Karpas-422 (cell line): ENCODE results near the gene BCOR. TPM values are rescaled to one million over a fixed set of nuclear protein-coding genes. Genes with fewer than 3 reads are reported as not detected.

Experiments
- DNase-seq: peaks from one replicate; pipeline ENCODE4 v3.0.0-alpha.2; 2015
- H2AFZ ChIP-seq: fragments of 200-600 bp; sonication (generic); 2 replicates; pipeline ENCODE4 v1.6.1; 2014; ENCODE audit warnings: antibody characterized with exemption, low read length, mixed read lengths
- H3K27ac ChIP-seq: fragments of 200-600 bp; sonication (generic); 2 replicates; pipeline ENCODE4 v1.5.1; 2014; ENCODE audit warnings: mild to moderate bottlenecking, low read length, moderate library complexity
- H3K27me3 ChIP-seq: fragments of 200-600 bp; sonication (generic); 2 replicates; pipeline ENCODE4 v1.6.1; 2014; ENCODE audit warnings: low read length, mixed read lengths
- H3K36me3 ChIP-seq: fragments of 200-600 bp; sonication (generic); 2 replicates; pipeline ENCODE4 v1.6.1; 2014; ENCODE audit warnings: low read length, mixed read lengths; ENCODE audit not compliant: insufficient read depth
- H3K4me1 ChIP-seq: fragments of 200-600 bp; sonication (generic); 2 replicates; pipeline ENCODE4 v1.6.1; 2014; ENCODE audit warnings: mild to moderate bottlenecking, low read length, mixed read lengths
- H3K4me2 ChIP-seq: fragments of 200-600 bp; sonication (generic); 2 replicates; pipeline ENCODE4 v1.6.1; 2014; ENCODE audit warnings: low read length, low read depth, mild to moderate bottlenecking; ENCODE audit not compliant: poor library complexity, severe bottlenecking
- H3K4me3 ChIP-seq: fragments of 200-600 bp; sonication (generic); 2 replicates; pipeline ENCODE4 v1.5.1; 2014; ENCODE audit warnings: mild to moderate bottlenecking, antibody characterized with exemption, low read length, mixed read lengths
- H3K79me2 ChIP-seq: fragments of 200-600 bp; sonication (generic); 2 replicates; pipeline ENCODE4 v1.6.1; 2014; ENCODE audit warnings: mild to moderate bottlenecking, low read length, mixed read lengths
- H3K9ac ChIP-seq: fragments of 200-600 bp; sonication (generic); 2 replicates; pipeline ENCODE4 v1.6.0; 2014; ENCODE audit warnings: low read length
- H3K9me2 ChIP-seq: fragments of 200-600 bp; sonication (generic), shearing (Covaris generic); replicated peaks from 2 replicates; pipeline ENCODE4 v1.6.0; 2014; ENCODE audit warnings: mild to moderate bottlenecking, low read length, moderate library complexity; ENCODE audit not compliant: insufficient read depth
- H3K9me3 ChIP-seq: fragments of 300-700, 200-600 bp; sonication (generic); 2 replicates; pipeline ENCODE4 v1.6.1; 2014; ENCODE audit warnings: low read length, mixed read lengths
- H4K20me1 ChIP-seq: fragments of 200-600 bp; sonication (generic); 2 replicates; pipeline ENCODE4 v1.6.1; 2014; ENCODE audit warnings: mild to moderate bottlenecking, antibody characterized with exemption, low read length, low read depth; ENCODE audit not compliant: insufficient read depth
- total RNA-seq: library from RNA; depleted of rRNA; stranded (reverse); fragments of >200 nt; shearing (Covaris generic); gene quantifications from 2 replicates; pipeline ENCODE4 v1.2.3, GENCODE V29; 2014; ENCODE audit warnings: low replicate concordance

Gene BCOR
- total RNA-seq, 1 experiment from 2014 or later = 49.9 TPM

GRCh38 chrX:40009890-40010289, 87.9 kb downstream of the BCOR start:
- Histone ChIP-seq H3K27ac (no peak overlapping the region), H3K36me3 (no peaks in the 10 kb centered on the region), H3K4me1 (no peaks in the 10 kb centered on the region), H3K4me3 (no peak overlapping the region), H3K27me3 (no peaks in the 10 kb centered on the region), H3K9ac (no peak overlapping the region), H4K20me1 (no peaks in the 10 kb centered on the region), H2AFZ (no peak overlapping the region), H3K9me2 (no peaks in the 10 kb centered on the region), H3K4me2 (no peak overlapping the region), H3K79me2 (no peaks in the 10 kb centered on the region), H3K9me3 (no peaks in the 10 kb centered on the region)
- no peak for DNase-seq

GRCh38 chrX:40009462-40009851, 88.3 kb downstream of the BCOR start:
- no peaks in the 10 kb centered on the region for H3K27me3 ChIP-seq
- no peaks in the 10 kb centered on the region for H3K79me2 ChIP-seq
- no peak overlapping the region for H3K9ac ChIP-seq
- no peak overlapping the region for H3K27ac ChIP-seq
- DNase-seq = no peak
- H3K9me2 ChIP-seq = no peaks in the 10 kb centered on the region
- no peak overlapping the region for H2AFZ ChIP-seq
- H3K9me3 ChIP-seq = no peaks in the 10 kb centered on the region
- no peaks in the 10 kb centered on the region for H4K20me1 ChIP-seq
- H3K4me3 ChIP-seq = no peak overlapping the region
- H3K4me1 ChIP-seq = no peaks in the 10 kb centered on the region
- H3K4me2 ChIP-seq = no peak overlapping the region
- no peaks in the 10 kb centered on the region for H3K36me3 ChIP-seq

- Histone ChIP-seq H3K79me2 (no peaks in the 10 kb centered on the region), H3K9ac (no peak overlapping the region), H3K27ac (no peak overlapping the region), H3K9me2 (no peaks in the 10 kb centered on the region), H3K4me3 (no peak overlapping the region), H2AFZ (no peak overlapping the region), H3K4me2 (no peak overlapping the region), H4K20me1 (no peaks in the 10 kb centered on the region), H3K36me3 (no peaks in the 10 kb centered on the region), H3K4me1 (no peaks in the 10 kb centered on the region), H3K9me3 (no peaks in the 10 kb centered on the region), H3K27me3 (no peaks in the 10 kb centered on the region)
- no peak for DNase-seq
Measured at GRCh38 chrX:40008791-40009461, 88.8 kb downstream of the BCOR start.

- Histone ChIP-seq H3K4me3 (no peak overlapping the region), H3K4me1 (no peaks in the 10 kb centered on the region), H3K4me2 (no peak overlapping the region)
Measured at GRCh38 chrX:40007756-40008705, 89.7 kb downstream of the BCOR start.

GRCh38 chrX:40007131-40007755, 90.5 kb downstream of the BCOR start:
- no peak overlapping the region for H3K4me3 ChIP-seq
- no peaks in the 10 kb centered on the region for H3K79me2 ChIP-seq
- H4K20me1 ChIP-seq = no peaks in the 10 kb centered on the region
- no peak overlapping the region for H2AFZ ChIP-seq
- H3K27ac ChIP-seq = no peak overlapping the region
- no peaks in the 10 kb centered on the region for H3K9me2 ChIP-seq
- H3K27me3 ChIP-seq = no peaks in the 10 kb centered on the region
- H3K4me1 ChIP-seq = no peaks in the 10 kb centered on the region
- no peaks in the 10 kb centered on the region for H3K36me3 ChIP-seq
- no peak overlapping the region for H3K4me2 ChIP-seq
- H3K9ac ChIP-seq = no peak overlapping the region
- H3K9me3 ChIP-seq = no peaks in the 10 kb centered on the region
- DNase-seq = no peak

More at GRCh38 chrX:40007756-40008705, 89.7 kb downstream of the BCOR start:
- Histone ChIP-seq H3K9me2 (no peaks in the 10 kb centered on the region), H3K27me3 (no peaks in the 10 kb centered on the region), H3K9ac (no peak overlapping the region), H3K9me3 (no peaks in the 10 kb centered on the region), H3K36me3 (no peaks in the 10 kb centered on the region), H4K20me1 (no peaks in the 10 kb centered on the region), H2AFZ (no peak overlapping the region), H3K79me2 (no peaks in the 10 kb centered on the region), H3K27ac (no peak overlapping the region)
- no peak for DNase-seq

GRCh38 chrX:40006106-40007017, 91.4 kb downstream of the BCOR start:
- Histone ChIP-seq H3K27me3 (no peaks in the 10 kb centered on the region), H4K20me1 (no peaks in the 10 kb centered on the region), H3K4me3 (no peak overlapping the region), H3K9ac (no peak overlapping the region), H3K79me2 (no peaks in the 10 kb centered on the region), H3K27ac (no peak overlapping the region), H3K36me3 (no peaks in the 10 kb centered on the region), H2AFZ (no peak overlapping the region), H3K9me3 (no peaks in the 10 kb centered on the region), H3K4me2 (no peak overlapping the region), H3K4me1 (no peaks in the 10 kb centered on the region), H3K9me2 (no peaks in the 10 kb centered on the region)
- DNase-seq = no peak

GRCh38 chrX:40005292-40006011, 92.3 kb downstream of the BCOR start:
- Histone ChIP-seq H3K9me3 (no peaks in the 10 kb centered on the region), H3K79me2 (no peaks in the 10 kb centered on the region), H3K4me3 (no peak overlapping the region), H3K27ac (no peak overlapping the region), H2AFZ (no peak overlapping the region), H3K9ac (no peak overlapping the region), H3K9me2 (no peaks in the 10 kb centered on the region), H3K36me3 (no peaks in the 10 kb centered on the region), H3K4me1 (no peaks in the 10 kb centered on the region), H3K4me2 (no peak overlapping the region), H4K20me1 (no peaks in the 10 kb centered on the region), H3K27me3 (no peaks in the 10 kb centered on the region)
- DNase-seq = no peak
